ENCODE data around the gene NF1. TPM values are rescaled to one million over a fixed set of nuclear protein-coding genes. Genes with fewer than 3 reads are reported as not detected.

The NF1 gene
- total RNA-seq, 4 donors from 2014 or later, result 40.9 to 158 (median 113) TPM

- Histone ChIP-seq H3K27me3 (no peaks in the 10 kb centered on the region), H3K4me1 (no peaks in the 10 kb centered on the region), H3K27ac (no peak overlapping the region), H3K36me3 (no peaks in the 10 kb centered on the region), H3K4me3 (no peak overlapping the region), H3K9me3 (no peaks in the 10 kb centered on the region)
- DNase-seq, result no peak
- no peak for TF ChIP-seq POLR2A (IDR thresholded peaks at IDR 0.05)
- TF ChIP-seq CTCF (IDR thresholded peaks at IDR 0.05), result no peak
- intact Hi-C loops (cut with DNase I; ENCODE audit: low total_unique reads), result no loop called here
These were observed 68.5 kb downstream of the NF1 start for GRCh38 chr17:31163091-31163781.

- Histone ChIP-seq H3K9me3 (no peaks in the 10 kb centered on the region), H3K27me3 (no peaks in the 10 kb centered on the region), H3K27ac (no peak overlapping the region), H3K36me3 (no peaks in the 10 kb centered on the region), H3K4me3 (no peak overlapping the region), H3K4me1 (no peaks in the 10 kb centered on the region)
- intact Hi-C loops (cut with DNase I; ENCODE audit: low total_unique reads), result no loop called here
- no peak for TF ChIP-seq POLR2A (IDR thresholded peaks at IDR 0.05)
- TF ChIP-seq CTCF (IDR thresholded peaks at IDR 0.05), result no peak
- no peak for DNase-seq
These were observed 72.3 kb downstream of the NF1 start for GRCh38 chr17:31167111-31167510.

GRCh38 chr17:31171701-31172100 lies 76.9 kb downstream of the NF1 start:
- Histone ChIP-seq H3K4me1 (no peaks in the 10 kb centered on the region), H3K27me3 (no peaks in the 10 kb centered on the region), H3K4me3 (no peak overlapping the region), H3K36me3 (no peaks in the 10 kb centered on the region), H3K27ac (no peak overlapping the region), H3K9me3 (no peaks in the 10 kb centered on the region)
- intact Hi-C loops (cut with DNase I; ENCODE audit: low total_unique reads), result no loop called here
- DNase-seq, result no peak
- TF ChIP-seq CTCF (IDR thresholded peaks at IDR 0.05) (no peak), POLR2A (IDR thresholded peaks at IDR 0.05) (no peak)

GRCh38 chr17:31172388-31172787 lies 77.6 kb downstream of the NF1 start:
- TF ChIP-seq POLR2A (IDR thresholded peaks at IDR 0.05) (no peak), CTCF (IDR thresholded peaks at IDR 0.05) (no peak)
- intact Hi-C loops (cut with DNase I; ENCODE audit: low total_unique reads), result no loop called here
- H3K27ac ChIP-seq, result no peak overlapping the region

GRCh38 chr17:31174215-31174614 lies 79.4 kb downstream of the NF1 start:
- no peak overlapping the region for H3K27ac ChIP-seq
- H3K36me3 ChIP-seq, result no peaks in the 10 kb centered on the region
- no peaks in the 10 kb centered on the region for H3K4me1 ChIP-seq
- no peak overlapping the region for H3K4me3 ChIP-seq
- intact Hi-C loops (cut with DNase I; ENCODE audit: low total_unique reads), result no loop called here
- TF ChIP-seq CTCF (IDR thresholded peaks at IDR 0.05) (no peak), POLR2A (IDR thresholded peaks at IDR 0.05) (no peak)
- no peak for DNase-seq
- H3K9me3 ChIP-seq, result no peaks in the 10 kb centered on the region
- H3K27me3 ChIP-seq, result no peaks in the 10 kb centered on the region

More at GRCh38 chr17:31172388-31172787, 77.6 kb downstream of the NF1 start:
- no peaks in the 10 kb centered on the region for H3K4me1 ChIP-seq
- H3K9me3 ChIP-seq, result no peaks in the 10 kb centered on the region
- no peaks in the 10 kb centered on the region for H3K36me3 ChIP-seq
- no peak for DNase-seq
- H3K27me3 ChIP-seq, result no peaks in the 10 kb centered on the region
- H3K4me3 ChIP-seq, result no peak overlapping the region
